Spleen (tissue), 11 donors: Measurements from ENCODE around the gene TP63. TPM values are rescaled to one million over a fixed set of nuclear protein-coding genes. Genes with fewer than 3 reads are reported as not detected.

Experiments used
- DNase-seq: peaks from one replicate; pipeline ENCODE4 v3.0.0-alpha.2; 2020
- H3K27ac ChIP-seq, 8 donors: fragments of 200-600 bp; sonication (generic) in 7 of 8; 1 replicate in 4 of 8; 2 replicates in 4 of 8; pipeline versions ENCODE4 v1.5.0 to v1.8.0; 2016 to 2021; ENCODE audit warnings: inconsistent platforms in 4 of 8, mild to moderate bottlenecking in 4 of 8, moderate library complexity in 1 of 8
- H3K27me3 ChIP-seq, 7 donors: fragments of 200-600 bp; sonication (generic) in 6 of 7; replicated peaks in 1 of 7; 1 replicate in 4 of 7; 2 replicates in 3 of 7; pipeline versions ENCODE4 v1.5.0 to v1.8.0; 2016 to 2021; ENCODE audit warnings: inconsistent platforms in 3 of 7, mild to moderate bottlenecking in 1 of 7
- H3K36me3 ChIP-seq, 6 donors: fragments of 200-600 bp; sonication (generic) in 5 of 6; 1 replicate in 4 of 6; 2 replicates in 2 of 6; pipeline versions ENCODE4 v1.5.0 to v1.8.0; 2016 to 2021; ENCODE audit warnings: inconsistent platforms in 2 of 6
- H3K4me1 ChIP-seq, 6 donors: fragments of 200-600 bp; sonication (generic) in 5 of 6; 1 replicate in 3 of 6; 2 replicates in 3 of 6; pipeline versions ENCODE4 v1.5.0 to v1.8.0; 2016 to 2021; ENCODE audit warnings: inconsistent platforms in 3 of 6
- H3K4me3 ChIP-seq, 8 donors: fragments of 200-600 bp; sonication (generic) in 7 of 8; 1 replicate in 4 of 8; 2 replicates in 4 of 8; pipeline versions ENCODE4 v1.5.0 to v1.8.0; 2016 to 2021; ENCODE audit warnings: inconsistent platforms in 4 of 8, mild to moderate bottlenecking in 4 of 8, moderate library complexity in 2 of 8
- H3K9me3 ChIP-seq, 8 donors: fragments of 200-600 bp; sonication (generic) in 7 of 8; 1 replicate in 4 of 8; 2 replicates in 4 of 8; pipeline versions ENCODE4 v1.5.0 to v1.8.0; 2016 to 2021; ENCODE audit warnings: inconsistent platforms in 4 of 8
- POLR2A ChIP-seq, 3 donors: fragments of 450-650 bp; IDR thresholded peaks; one replicate each; pipeline ENCODE4 v1.5.1; 2017; ENCODE audit warnings: antibody characterized with exemption in 3 of 3, mild to moderate bottlenecking in 1 of 3
- POLR2AphosphoS5 ChIP-seq, 3 donors: sonication (generic); formaldehyde crosslinking; IDR thresholded peaks; one replicate each; pipeline ENCODE4 v1.5.1; 2017; ENCODE audit warnings: antibody characterized with exemption in 3 of 3
- WGBS, 5 donors: extraction: QIAGEN DNeasy Blood & Tissue Kit in 3 of 5; methylation state at CpG; one replicate each; pipeline versions ENCODE4 v1.1.5 to v1.1.7; 2013 to 2018; 5-methylcytosine and 5-hydroxymethylcytosine counted together
- intact Hi-C: fragments of 100-400 bp; cut with DNase I; formaldehyde crosslinking; loops from one replicate; pipeline ENCODE4 v1.15.0; 2023; ENCODE audit warnings: low total_unique reads
- polyA plus RNA-seq, 3 donors: library from polyadenylated mRNA; stranded (reverse); fragments of 200-250 nt; gene quantifications; one replicate each; pipeline ENCODE4 v1.2.1, GENCODE V29; 2013
- total RNA-seq, 7 donors: library from RNA; depleted of rRNA in 3 of 7; stranded (reverse); fragments of >200 nt in 3 of 7; fragmentation: NEBNext Ultra II Directional in 4 of 7; extraction: Animal tissue kit (Norgen Biotek cat#: 25700) in 4 of 7; gene quantifications; one replicate each; pipeline versions ENCODE4 v1.1.0 to v1.2.1, GENCODE V29; 2016 to 2021
- TF ChIP-seq, protein P1 (sequence below), 11 experiments: fragments of 200-600 bp in 7 of 11; fragments of 450-650 bp in 4 of 11; sonication (generic) in 4 of 11; IDR thresholded peaks in 8 of 11; conservative IDR thresholded peaks in 3 of 11; 1 replicate in 7 of 11; 2 replicates in 4 of 11; pipeline versions ENCODE4 v1.4.0 to v1.8.0; 2016 to 2021; ENCODE audit warnings: antibody characterized with exemption in 11 of 11, inconsistent platforms in 4 of 11, mild to moderate bottlenecking in 1 of 11
- donor health status: healthy with polysubstance abuse.
- donor health status: DM: no; HTN: no; CAD: no; lungs with moderate emphysema.
- donor health status: DM: no; HTN: no; CAD: no.
- donor health status: Bipolar disorder and iron deficiency.
- donor health status: healthy.
- donor health status: DM: no; HTN: no; CAD: no.
- donor health status: DM: yes; HTN: yes; CAD: no.

TP63 gene
- total and polyA plus RNA-seq, 10 donors: 0.09 to 0.68 (median 0.29) TPM

DNA sequence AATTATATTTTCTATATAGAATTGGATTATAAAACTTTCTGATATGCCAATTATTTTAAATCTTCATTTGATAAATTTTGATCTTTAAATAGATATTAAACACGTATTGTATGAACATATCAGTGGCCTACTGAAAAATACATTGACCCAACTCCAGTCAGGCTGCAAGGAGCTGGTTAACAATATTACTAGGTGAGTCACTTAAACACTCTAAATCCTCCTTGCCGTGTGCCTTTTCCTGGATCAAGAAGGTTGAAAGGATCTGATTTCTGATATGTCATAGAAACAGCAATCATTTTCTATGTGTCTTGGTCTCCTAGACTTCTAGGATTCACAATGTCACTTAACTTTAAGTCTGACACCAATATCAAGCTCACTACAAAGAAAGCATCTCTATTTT, 123.2 kb downstream of the TP63 start:
- no peak for DNase-seq
- H3K4me3 ChIP-seq: no peak overlapping the region
- H3K36me3 ChIP-seq: no peaks in the 10 kb centered on the region
- no peaks in the 10 kb centered on the region for H3K27me3 ChIP-seq
- WGBS, 5 donors: 74 to 87% (median 86%) methylated on average over 2 of the region's 2 CpGs
- H3K27ac ChIP-seq: no peak overlapping the region
- no peak for TF ChIP-seq POLR2AphosphoS5 (IDR thresholded peaks at IDR 0.05)
- TF ChIP-seq, protein P1, sequence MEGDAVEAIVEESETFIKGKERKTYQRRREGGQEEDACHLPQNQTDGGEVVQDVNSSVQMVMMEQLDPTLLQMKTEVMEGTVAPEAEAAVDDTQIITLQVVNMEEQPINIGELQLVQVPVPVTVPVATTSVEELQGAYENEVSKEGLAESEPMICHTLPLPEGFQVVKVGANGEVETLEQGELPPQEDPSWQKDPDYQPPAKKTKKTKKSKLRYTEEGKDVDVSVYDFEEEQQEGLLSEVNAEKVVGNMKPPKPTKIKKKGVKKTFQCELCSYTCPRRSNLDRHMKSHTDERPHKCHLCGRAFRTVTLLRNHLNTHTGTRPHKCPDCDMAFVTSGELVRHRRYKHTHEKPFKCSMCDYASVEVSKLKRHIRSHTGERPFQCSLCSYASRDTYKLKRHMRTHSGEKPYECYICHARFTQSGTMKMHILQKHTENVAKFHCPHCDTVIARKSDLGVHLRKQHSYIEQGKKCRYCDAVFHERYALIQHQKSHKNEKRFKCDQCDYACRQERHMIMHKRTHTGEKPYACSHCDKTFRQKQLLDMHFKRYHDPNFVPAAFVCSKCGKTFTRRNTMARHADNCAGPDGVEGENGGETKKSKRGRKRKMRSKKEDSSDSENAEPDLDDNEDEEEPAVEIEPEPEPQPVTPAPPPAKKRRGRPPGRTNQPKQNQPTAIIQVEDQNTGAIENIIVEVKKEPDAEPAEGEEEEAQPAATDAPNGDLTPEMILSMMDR (IDR thresholded peaks at IDR 0.05 in 8 of 11, conservative IDR thresholded peaks at IDR 0.05 in 3 of 11): no peak
- no peak for TF ChIP-seq POLR2A (IDR thresholded peaks at IDR 0.05)
- intact Hi-C loops: no loop called here
- H3K4me1 ChIP-seq: no peaks in the 10 kb centered on the region
- H3K9me3 ChIP-seq: peaks cover 0 to 16% (median 8%) of the 10 kb centered on the region in 8 donors

DNA sequence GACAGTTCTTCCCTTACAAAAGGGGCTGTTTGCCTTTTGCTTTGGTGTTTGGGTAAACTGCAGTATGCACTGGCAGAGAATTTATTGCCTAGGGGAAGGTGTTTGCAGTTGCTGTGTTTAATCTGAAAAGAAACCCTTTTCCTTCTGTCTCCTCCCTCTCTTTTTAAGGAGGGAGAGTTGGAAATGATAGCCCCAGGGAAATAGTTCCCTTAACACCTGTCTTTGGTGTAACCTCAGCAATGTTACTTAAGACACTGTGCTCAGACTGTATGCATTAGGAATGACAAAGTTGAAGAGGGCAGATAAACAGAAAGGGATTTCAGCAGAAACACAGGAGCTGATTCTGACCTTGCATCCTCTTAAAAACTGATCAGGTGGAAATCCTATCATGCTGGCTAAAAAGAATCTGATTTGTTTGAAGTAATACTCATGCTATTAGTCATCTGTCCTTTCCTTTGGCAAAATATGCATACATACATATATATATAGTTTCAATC, 125.4 kb downstream of the TP63 start:
- peaks cover 0 to 13% (median 0%) of the 10 kb centered on the region in 8 donors for H3K9me3 ChIP-seq
- no peak for DNase-seq
- H3K4me3 ChIP-seq: no peak overlapping the region
- intact Hi-C loops: no loop called here
- no peaks in the 10 kb centered on the region for H3K27me3 ChIP-seq
- no peaks in the 10 kb centered on the region for H3K36me3 ChIP-seq
- no peak for TF ChIP-seq POLR2A (IDR thresholded peaks at IDR 0.05)
- TF ChIP-seq, protein P1 (IDR thresholded peaks at IDR 0.05 in 8 of 11, conservative IDR thresholded peaks at IDR 0.05 in 3 of 11): no peak
- H3K4me1 ChIP-seq: no peaks in the 10 kb centered on the region
- no peak overlapping the region for H3K27ac ChIP-seq

DNA sequence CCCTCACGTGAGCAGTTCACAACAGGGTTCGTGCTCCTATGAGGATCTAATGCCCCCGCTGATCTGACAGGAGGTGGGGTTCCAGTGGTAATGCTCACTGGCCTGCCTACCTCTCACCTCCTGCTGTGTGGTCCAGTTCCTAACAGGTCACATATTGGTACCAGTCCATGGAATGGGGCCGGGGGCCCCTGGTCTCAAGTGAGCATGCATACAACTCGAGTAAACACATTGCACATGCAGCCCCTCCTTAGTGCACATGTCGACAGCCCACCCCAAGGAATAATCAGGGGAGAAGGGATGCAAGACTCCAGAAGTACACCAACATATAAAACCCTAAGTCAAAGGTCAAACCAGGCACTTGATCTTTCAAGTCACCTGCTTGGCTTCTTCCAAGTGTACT, 127.0 kb downstream of the TP63 start:
- TF ChIP-seq, protein P1 (IDR thresholded peaks at IDR 0.05 in 8 of 11, conservative IDR thresholded peaks at IDR 0.05 in 3 of 11): no peak
- TF ChIP-seq POLR2A (IDR thresholded peaks at IDR 0.05): no peak
- no peak for TF ChIP-seq POLR2AphosphoS5 (IDR thresholded peaks at IDR 0.05)
- no peaks in the 10 kb centered on the region for H3K36me3 ChIP-seq
- no peak overlapping the region for H3K4me3 ChIP-seq
- 79 to 93% (median 88%) methylated on average over 6 of the region's 6 CpGs for WGBS, 5 donors
- H3K27me3 ChIP-seq: no peaks in the 10 kb centered on the region
- no peaks in the 10 kb centered on the region for H3K4me1 ChIP-seq
- peaks cover 0 to 17% (median 0%) of the 10 kb centered on the region in 8 donors for H3K9me3 ChIP-seq
- intact Hi-C loops: no loop called here
- no peak overlapping the region for H3K27ac ChIP-seq
- no peak for DNase-seq

DNA sequence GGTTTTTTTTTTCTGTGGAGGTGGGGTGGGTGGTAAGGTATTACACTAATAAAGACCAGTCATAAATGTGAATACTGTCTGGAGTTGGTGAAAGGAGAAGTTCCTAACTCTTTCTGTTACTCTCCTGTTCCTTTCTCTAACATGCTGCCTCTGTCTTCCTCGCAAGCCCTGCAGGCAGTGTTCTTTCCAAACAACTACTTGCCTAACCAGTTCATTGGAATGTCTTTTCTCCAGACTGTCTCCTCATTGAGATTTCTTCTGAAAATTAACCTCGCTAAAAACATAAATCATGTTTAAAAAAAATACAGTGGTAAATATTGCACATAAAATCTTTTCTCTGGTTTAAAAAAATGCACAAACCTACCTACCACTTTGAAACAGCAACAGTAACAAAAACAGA, 135.2 kb downstream of the TP63 start:
- 79 to 91% (median 83%) methylated on average over 2 of the region's 2 CpGs for WGBS, 5 donors
- intact Hi-C loops: no loop called here
- H3K9me3 ChIP-seq: peaks cover 0 to 6% (median 0%) of the 10 kb centered on the region in 8 donors
- no peak overlapping the region for H3K4me3 ChIP-seq
- no peak for DNase-seq
- no peaks in the 10 kb centered on the region for H3K27me3 ChIP-seq
- no peak overlapping the region for H3K27ac ChIP-seq
- TF ChIP-seq POLR2AphosphoS5 (IDR thresholded peaks at IDR 0.05): no peak
- TF ChIP-seq, protein P1 (IDR thresholded peaks at IDR 0.05 in 8 of 11, conservative IDR thresholded peaks at IDR 0.05 in 3 of 11): no peak
- TF ChIP-seq POLR2A (IDR thresholded peaks at IDR 0.05): no peak
- H3K36me3 ChIP-seq: no peaks in the 10 kb centered on the region
- H3K4me1 ChIP-seq: no peaks in the 10 kb centered on the region
